ENCODE data around the gene NTF4. TPM values are rescaled to one million over a fixed set of nuclear protein-coding genes. Genes with fewer than 3 reads are reported as not detected.

The NTF4 gene
- total RNA-seq, 3 donors from 2014 or later, result 3.9 to 6.4 TPM; not detected in 1

DNA sequence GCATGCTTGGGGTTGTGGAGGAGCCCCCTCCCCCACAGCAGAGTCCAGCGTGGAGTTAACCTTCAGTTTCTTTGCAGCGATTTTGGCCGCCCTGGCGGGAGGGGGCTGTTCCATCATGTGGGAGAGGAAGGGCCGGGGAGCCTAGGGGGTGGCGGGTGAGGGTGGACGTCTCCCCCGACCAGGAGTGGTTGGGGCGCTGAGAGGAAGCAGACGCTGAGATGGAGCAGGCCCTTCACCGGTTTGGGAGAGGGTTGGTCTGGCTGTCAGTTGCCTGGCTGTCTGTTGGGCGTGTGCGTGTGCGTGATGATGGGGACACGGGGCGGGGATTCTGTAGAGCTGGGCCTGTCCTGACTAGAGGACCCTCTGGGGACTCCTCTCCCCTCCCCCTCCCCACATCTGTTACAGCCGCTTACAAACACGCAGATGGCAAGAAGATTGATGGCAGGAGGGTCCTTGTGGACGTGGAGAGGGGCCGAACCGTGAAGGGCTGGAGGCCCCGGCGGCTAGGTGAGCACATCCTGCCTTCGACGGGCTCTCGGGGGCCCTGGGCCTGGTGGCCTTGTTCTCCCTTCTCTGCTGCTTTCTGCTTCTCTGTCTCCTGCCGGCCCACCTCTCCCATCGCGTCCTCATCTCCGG is 39.7 kb upstream of the NTF4 start:
- Histone ChIP-seq H3K4me1 (no peaks in the 10 kb centered on the region), H3K27me3 (no peaks in the 10 kb centered on the region), H3K9me3 (no peaks in the 10 kb centered on the region), H3K27ac (no peak overlapping the region), H3K36me3 (no peaks in the 10 kb centered on the region), H3K4me3 (no peak overlapping the region)
- intact Hi-C loops (cut with DNase I; ENCODE audit: low total_unique reads), result no loop called here
- DNase-seq (ENCODE audit: low spot score in 2 of 2), result no peak
- TF ChIP-seq, protein P1, sequence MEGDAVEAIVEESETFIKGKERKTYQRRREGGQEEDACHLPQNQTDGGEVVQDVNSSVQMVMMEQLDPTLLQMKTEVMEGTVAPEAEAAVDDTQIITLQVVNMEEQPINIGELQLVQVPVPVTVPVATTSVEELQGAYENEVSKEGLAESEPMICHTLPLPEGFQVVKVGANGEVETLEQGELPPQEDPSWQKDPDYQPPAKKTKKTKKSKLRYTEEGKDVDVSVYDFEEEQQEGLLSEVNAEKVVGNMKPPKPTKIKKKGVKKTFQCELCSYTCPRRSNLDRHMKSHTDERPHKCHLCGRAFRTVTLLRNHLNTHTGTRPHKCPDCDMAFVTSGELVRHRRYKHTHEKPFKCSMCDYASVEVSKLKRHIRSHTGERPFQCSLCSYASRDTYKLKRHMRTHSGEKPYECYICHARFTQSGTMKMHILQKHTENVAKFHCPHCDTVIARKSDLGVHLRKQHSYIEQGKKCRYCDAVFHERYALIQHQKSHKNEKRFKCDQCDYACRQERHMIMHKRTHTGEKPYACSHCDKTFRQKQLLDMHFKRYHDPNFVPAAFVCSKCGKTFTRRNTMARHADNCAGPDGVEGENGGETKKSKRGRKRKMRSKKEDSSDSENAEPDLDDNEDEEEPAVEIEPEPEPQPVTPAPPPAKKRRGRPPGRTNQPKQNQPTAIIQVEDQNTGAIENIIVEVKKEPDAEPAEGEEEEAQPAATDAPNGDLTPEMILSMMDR (IDR thresholded peaks at IDR 0.05), result no peak
- TF ChIP-seq POLR2AphosphoS5 (IDR thresholded peaks at IDR 0.05) (no peak), POLR2A (IDR thresholded peaks at IDR 0.05) (no peak)

DNA sequence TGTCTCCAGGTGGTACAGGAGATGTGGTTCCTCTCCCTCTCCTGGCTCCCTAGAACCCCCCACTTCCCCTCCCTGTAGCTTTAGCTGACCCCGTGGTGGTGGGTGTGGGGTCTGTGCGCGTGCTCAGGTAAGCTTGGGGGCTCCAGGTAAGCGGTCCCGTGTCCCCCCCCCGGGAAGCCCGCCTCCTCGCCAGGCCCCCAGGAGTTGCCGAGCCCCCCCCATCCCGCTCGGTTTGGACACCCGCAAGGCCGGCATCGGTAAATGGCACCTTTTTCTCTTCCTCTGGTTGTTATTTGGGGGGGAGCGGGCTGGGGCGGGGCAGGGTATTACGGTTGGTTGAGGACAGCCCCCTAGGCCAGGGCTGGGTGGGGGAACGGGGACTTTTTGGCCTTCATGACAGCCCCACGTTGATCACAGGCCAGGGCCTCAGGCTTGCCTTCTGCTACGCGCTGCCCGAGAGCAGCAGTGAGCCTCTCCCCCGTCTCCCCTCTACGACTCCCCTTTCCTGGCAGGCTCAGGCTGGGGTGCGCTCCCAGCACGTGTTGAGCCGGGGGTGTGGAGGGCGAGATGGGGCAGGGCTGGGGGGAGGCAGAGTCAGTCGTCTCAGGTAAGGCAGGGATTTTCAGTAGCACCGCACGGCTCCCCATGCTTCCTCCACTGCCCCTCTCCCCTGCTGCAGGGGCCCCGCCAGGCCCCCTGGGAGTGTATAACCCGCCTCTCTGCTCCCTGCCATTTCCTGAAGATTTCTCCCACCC is 38.9 kb upstream of the NTF4 start:
- Histone ChIP-seq H3K4me1 (peaks cover 0 to under 1% of the 10 kb centered on the region in 2 donors), H3K9me3 (no peaks in the 10 kb centered on the region), H3K4me3 (no peak overlapping the region), H3K27ac (no peak overlapping the region), H3K36me3 (no peaks in the 10 kb centered on the region), H3K27me3 (no peaks in the 10 kb centered on the region)
- intact Hi-C loops (cut with DNase I; ENCODE audit: low total_unique reads), result no loop called here
- no peak for DNase-seq (ENCODE audit: low spot score in 2 of 2)
- TF ChIP-seq POLR2A (IDR thresholded peaks at IDR 0.05) (no peak), POLR2AphosphoS5 (IDR thresholded peaks at IDR 0.05) (no peak)
- TF ChIP-seq, protein P1 (IDR thresholded peaks at IDR 0.05), result no peak

DNA sequence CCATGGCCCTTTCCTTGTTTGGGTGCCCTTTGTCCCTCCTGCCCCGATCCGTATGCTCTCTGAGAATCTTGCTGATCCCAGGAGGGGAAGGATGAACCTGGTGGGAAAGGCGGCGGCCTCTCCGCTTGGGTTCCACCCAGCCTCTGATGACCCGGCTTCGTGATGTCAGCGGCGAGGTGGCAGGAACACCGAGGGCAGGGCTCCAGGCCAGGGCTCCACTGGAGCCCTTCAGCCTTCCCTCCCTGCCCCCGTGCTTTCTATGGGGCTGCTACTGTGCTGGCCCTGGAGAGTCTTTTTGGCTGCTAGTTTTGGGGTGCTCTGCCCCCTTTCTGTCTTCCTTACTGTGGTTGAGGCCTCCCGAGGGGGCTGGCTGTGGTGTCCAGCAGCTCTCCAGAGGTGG is 37.7 kb upstream of the NTF4 start:
- no peak overlapping the region for H3K4me3 ChIP-seq
- intact Hi-C loops (cut with DNase I; ENCODE audit: low total_unique reads), result no loop called here
- H3K27ac ChIP-seq, result no peak overlapping the region
- H3K36me3 ChIP-seq, result no peaks in the 10 kb centered on the region
- H3K4me1 ChIP-seq, result peaks cover 0 to 4% of the 10 kb centered on the region in 2 donors
- DNase-seq (ENCODE audit: low spot score in 2 of 2), result no peak
- no peaks in the 10 kb centered on the region for H3K9me3 ChIP-seq
- TF ChIP-seq, protein P1 (IDR thresholded peaks at IDR 0.05), result no peak
- no peak for TF ChIP-seq POLR2AphosphoS5 (IDR thresholded peaks at IDR 0.05)
- TF ChIP-seq POLR2A (IDR thresholded peaks at IDR 0.05), result no peak
- H3K27me3 ChIP-seq, result no peaks in the 10 kb centered on the region

DNA sequence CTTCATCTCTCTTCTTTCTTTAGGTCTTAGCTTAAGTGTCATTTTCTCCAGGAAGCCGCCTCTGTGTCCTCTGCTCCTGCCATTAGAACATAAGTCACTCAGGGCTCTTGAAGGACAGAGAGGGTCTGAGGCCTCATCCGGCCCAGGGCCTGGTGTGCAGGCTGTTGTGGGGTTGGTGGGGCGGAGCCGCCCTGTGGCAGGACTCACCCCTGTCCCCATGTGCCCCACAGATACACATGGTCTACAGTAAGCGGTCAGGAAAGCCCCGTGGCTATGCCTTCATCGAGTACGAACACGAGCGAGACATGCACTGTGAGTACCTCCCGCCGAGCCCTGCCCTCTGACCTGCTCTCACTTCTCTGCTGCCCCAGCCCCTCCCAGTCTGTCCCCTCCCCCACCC is 36.5 kb upstream of the NTF4 start:
- H3K27ac ChIP-seq, result no peak overlapping the region
- H3K36me3 ChIP-seq, result no peaks in the 10 kb centered on the region

More for the DNA sequence above, 36.5 kb upstream of the NTF4 start:
- DNase-seq (ENCODE audit: low spot score in 2 of 2), result no peak
- Histone ChIP-seq H3K27me3 (no peaks in the 10 kb centered on the region), H3K4me1 (peaks cover 0 to 4% of the 10 kb centered on the region in 2 donors), H3K4me3 (no peak overlapping the region), H3K9me3 (no peaks in the 10 kb centered on the region)
- intact Hi-C loops (cut with DNase I; ENCODE audit: low total_unique reads), result no loop called here
- TF ChIP-seq, protein P1 (IDR thresholded peaks at IDR 0.05), result no peak
- TF ChIP-seq POLR2A (IDR thresholded peaks at IDR 0.05), result no peak
- TF ChIP-seq POLR2AphosphoS5 (IDR thresholded peaks at IDR 0.05), result no peak

All from breast epithelium (tissue), 4 donors.